Stimulated activated naive CD8-positive, alpha-beta T cell treated with anti-CD3 and anti-CD28 coated beads, Interleukin-15, Interleukin-2, amounts not matched to agents 100 ng/mL and 50 ng/mL, for 24 hours (primary cell): ENCODE results near the gene RAB27A.

Experiments
- H3K27ac Mint-ChIP-seq: one replicate; pipeline ENCODE4 v1.8.0; 2021; ENCODE audit warnings: mild to moderate bottlenecking, mixed read lengths
- H3K27me3 Mint-ChIP-seq: one replicate; pipeline ENCODE4 v1.8.0; 2021; ENCODE audit warnings: mixed read lengths
- H3K36me3 Mint-ChIP-seq: one replicate; pipeline ENCODE4 v1.8.0; 2021; ENCODE audit warnings: low read depth, mixed read lengths
- H3K4me1 Mint-ChIP-seq: one replicate; pipeline ENCODE4 v1.8.0; 2021; ENCODE audit warnings: low read depth, mixed read lengths
- H3K4me3 Mint-ChIP-seq: one replicate; pipeline ENCODE4 v1.8.0; 2021; ENCODE audit warnings: mild to moderate bottlenecking, mixed read lengths
- H3K9me3 Mint-ChIP-seq: one replicate; pipeline ENCODE4 v1.8.0; 2021; ENCODE audit warnings: mixed read lengths

The RAB27A gene

GRCh38 chr15:55195996-55196395 lies 93.6 kb downstream of the RAB27A start:
- no peak overlapping the region for H3K27ac Mint-ChIP-seq
- H3K27me3 Mint-ChIP-seq = no peaks in the 10 kb centered on the region
- H3K4me3 Mint-ChIP-seq = no peak overlapping the region
- H3K9me3 Mint-ChIP-seq = peaks cover 5% of the 10 kb centered on the region
- peaks cover 27% of the 10 kb centered on the region for H3K36me3 Mint-ChIP-seq
- H3K4me1 Mint-ChIP-seq = peaks cover 17% of the 10 kb centered on the region

- peak overlapping the region; percentile 59 for H3K27ac Mint-ChIP-seq
- peaks cover 3% of the 10 kb centered on the region for H3K9me3 Mint-ChIP-seq
- no peak overlapping the region for H3K4me3 Mint-ChIP-seq
- H3K4me1 Mint-ChIP-seq = peaks cover 27% of the 10 kb centered on the region
- peaks cover 40% of the 10 kb centered on the region for H3K36me3 Mint-ChIP-seq
- H3K27me3 Mint-ChIP-seq = no peaks in the 10 kb centered on the region
Observed at GRCh38 chr15:55194256-55194655, 95.4 kb downstream of the RAB27A start.

- Mint-ChIP-seq H3K4me3 (no peak overlapping the region), H3K9me3 (no peaks in the 10 kb centered on the region), H3K36me3 (peaks cover 82% of the 10 kb centered on the region), H3K27me3 (no peaks in the 10 kb centered on the region), H3K4me1 (peaks cover 37% of the 10 kb centered on the region), H3K27ac (no peak overlapping the region)
Observed at GRCh38 chr15:55186331-55186730, 103.3 kb downstream of the RAB27A start.

GRCh38 chr15:55183679-55184078 lies 105.9 kb downstream of the RAB27A start:
- H3K4me1 Mint-ChIP-seq = peaks cover 22% of the 10 kb centered on the region
- no peak overlapping the region for H3K27ac Mint-ChIP-seq
- H3K4me3 Mint-ChIP-seq = no peak overlapping the region
- no peaks in the 10 kb centered on the region for H3K27me3 Mint-ChIP-seq
- H3K9me3 Mint-ChIP-seq = no peaks in the 10 kb centered on the region
- peaks cover 79% of the 10 kb centered on the region for H3K36me3 Mint-ChIP-seq

GRCh38 chr15:55179141-55179540 lies 110.5 kb downstream of the RAB27A start:
- Mint-ChIP-seq H3K36me3 (peaks cover 57% of the 10 kb centered on the region), H3K9me3 (no peaks in the 10 kb centered on the region), H3K27me3 (no peaks in the 10 kb centered on the region), H3K4me1 (no peaks in the 10 kb centered on the region), H3K27ac (no peak overlapping the region), H3K4me3 (no peak overlapping the region)

GRCh38 chr15:55170361-55170760 lies 119.3 kb downstream of the RAB27A start:
- Mint-ChIP-seq H3K4me3 (no peak overlapping the region), H3K4me1 (no peaks in the 10 kb centered on the region), H3K27ac (no peak overlapping the region), H3K27me3 (no peaks in the 10 kb centered on the region), H3K9me3 (no peaks in the 10 kb centered on the region), H3K36me3 (peaks cover 11% of the 10 kb centered on the region)

GRCh38 chr15:55168350-55168974 lies 121.2 kb downstream of the RAB27A start:
- Mint-ChIP-seq H3K27me3 (no peaks in the 10 kb centered on the region), H3K4me1 (no peaks in the 10 kb centered on the region), H3K27ac (no peak overlapping the region), H3K36me3 (no peaks in the 10 kb centered on the region), H3K4me3 (no peak overlapping the region), H3K9me3 (no peaks in the 10 kb centered on the region)

- Mint-ChIP-seq H3K4me3 (no peak overlapping the region), H3K9me3 (no peaks in the 10 kb centered on the region), H3K27me3 (no peaks in the 10 kb centered on the region), H3K4me1 (no peaks in the 10 kb centered on the region), H3K36me3 (no peaks in the 10 kb centered on the region), H3K27ac (no peak overlapping the region)
Observed at GRCh38 chr15:55164284-55164683, 125.3 kb downstream of the RAB27A start.
